Measurements from ENCODE around the gene TRIP6. TPM values are rescaled to one million over a fixed set of nuclear protein-coding genes. Genes with fewer than 3 reads are reported as not detected.
A peak's percentile ranks its signal among the peaks of the same experiment; 100 is the strongest.

Gene TRIP6
- total RNA-seq, 3 donors from 2014 or later (not counting 1 experiment from before 2014, with no cell fraction given), result 1.1 to 3.5 (median 1.5) TPM

GRCh38 chr7:100860702-100861615 is 6.2 kb upstream of the TRIP6 start:
- TF ChIP-seq CTCF (IDR thresholded peaks at IDR 0.05), result no peak
- WGBS (ENCODE audit: insufficient coverage), result 96% methylated on average over 18 of the region's 18 CpGs
- no peaks in the 10 kb centered on the region for H3K9me3 Mint-ChIP-seq
- Histone ChIP-seq H3K4me3 (ENCODE audit: low read length) (no peak overlapping the region), H3K27me3 (ENCODE audit: control insufficient read depth, insufficient read depth, low read length) (no peaks in the 10 kb centered on the region), H3K27ac (ENCODE audit: low read length) (no peak overlapping the region), H3K4me1 (ENCODE audit: control insufficient read depth, insufficient read depth, low read length) (peaks cover 6% of the 10 kb centered on the region), H3K36me3 (ENCODE audit: control insufficient read depth, insufficient read depth, low read length) (peaks cover 37% of the 10 kb centered on the region), H3K9me3 (ENCODE audit: control insufficient read depth, insufficient read depth, low read length) (no peaks in the 10 kb centered on the region)
- intact Hi-C loops (cut with micrococcal nuclease), result no loop called here
- DNase-seq (no peak), ATAC-seq (no peak)
- peaks cover 0 to 4% of the 10 kb centered on the region in 2 donors for H3K4me1 Mint-ChIP-seq
- H3K36me3 Mint-ChIP-seq, result no peaks in the 10 kb centered on the region
- no peak overlapping the region for H3K4me3 Mint-ChIP-seq
- H3K27me3 Mint-ChIP-seq (ENCODE audit: low read depth in 2 of 2), result no peaks in the 10 kb centered on the region
- no peak overlapping the region for H3K27ac Mint-ChIP-seq

DNA sequence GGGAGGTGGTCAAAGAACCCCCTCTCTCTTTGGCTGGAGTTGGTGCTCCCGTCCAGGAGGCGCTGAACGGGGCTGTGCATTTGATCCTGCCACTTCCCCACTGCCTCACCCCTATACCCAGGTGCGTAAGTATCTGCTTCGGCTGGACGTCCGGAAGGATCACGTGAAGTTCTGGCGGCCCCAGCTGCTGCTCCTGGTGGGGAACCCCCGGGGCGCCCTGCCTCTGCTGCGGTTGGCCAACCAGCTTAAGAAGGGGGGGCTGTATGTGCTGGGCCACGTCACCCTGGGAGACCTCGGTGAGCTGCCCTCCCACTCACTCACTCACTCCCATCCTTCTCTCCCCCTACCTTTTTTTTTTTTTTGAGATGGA is 5.6 kb upstream of the TRIP6 start:
- Mint-ChIP-seq H3K4me3 (no peak overlapping the region), H3K4me1 (peaks cover 0 to 8% of the 10 kb centered on the region in 2 donors), H3K27me3 (ENCODE audit: low read depth in 2 of 2) (peaks cover 0 to 3% of the 10 kb centered on the region in 2 donors), H3K36me3 (no peaks in the 10 kb centered on the region), H3K9me3 (no peaks in the 10 kb centered on the region), H3K27ac (no peak overlapping the region)
- TF ChIP-seq CTCF (IDR thresholded peaks at IDR 0.05), result no peak
- DNase-seq, result peak in 1 of 2 donors; percentile 2
- peaks cover 37% of the 10 kb centered on the region for H3K36me3 ChIP-seq (ENCODE audit: control insufficient read depth, insufficient read depth, low read length)
- intact Hi-C loops (cut with micrococcal nuclease), result no loop called here
- H3K4me3 ChIP-seq (ENCODE audit: low read length), result no peak overlapping the region
- 96% methylated on average over 14 of the region's 14 CpGs for WGBS (ENCODE audit: insufficient coverage)
- H3K4me1 ChIP-seq (ENCODE audit: control insufficient read depth, insufficient read depth, low read length), result peaks cover 10% of the 10 kb centered on the region
- H3K27ac ChIP-seq (ENCODE audit: low read length), result no peak overlapping the region
- H3K27me3 ChIP-seq (ENCODE audit: control insufficient read depth, insufficient read depth, low read length), result no peaks in the 10 kb centered on the region
- H3K9me3 ChIP-seq (ENCODE audit: control insufficient read depth, insufficient read depth, low read length), result no peaks in the 10 kb centered on the region
- no peak for ATAC-seq

- peaks cover 32% of the 10 kb centered on the region for H3K36me3 ChIP-seq (ENCODE audit: control insufficient read depth, insufficient read depth, low read length)
Measured at GRCh38 chr7:100863406-100863950, 3.7 kb upstream of the TRIP6 start.

More at GRCh38 chr7:100863406-100863950, 3.7 kb upstream of the TRIP6 start:
- ATAC-seq (no peak), DNase-seq (no peak)
- peaks cover 20% of the 10 kb centered on the region for H3K4me1 ChIP-seq (ENCODE audit: control insufficient read depth, insufficient read depth, low read length)
- Mint-ChIP-seq H3K36me3 (no peaks in the 10 kb centered on the region), H3K9me3 (no peaks in the 10 kb centered on the region), H3K4me1 (peaks cover 0 to 11% of the 10 kb centered on the region in 2 donors), H3K27ac (no peak overlapping the region), H3K4me3 (no peak overlapping the region), H3K27me3 (ENCODE audit: low read depth in 2 of 2) (peaks cover 0 to 9% of the 10 kb centered on the region in 2 donors)
- no peak for TF ChIP-seq CTCF (IDR thresholded peaks at IDR 0.05)
- H3K9me3 ChIP-seq (ENCODE audit: control insufficient read depth, insufficient read depth, low read length), result no peaks in the 10 kb centered on the region
- intact Hi-C loops (cut with micrococcal nuclease), result no loop called here
- H3K27me3 ChIP-seq (ENCODE audit: control insufficient read depth, insufficient read depth, low read length), result peaks cover 9% of the 10 kb centered on the region
- H3K27ac ChIP-seq (ENCODE audit: low read length), result no peak overlapping the region
- 52% methylated on average over 10 of the region's 10 CpGs for WGBS (ENCODE audit: insufficient coverage)
- H3K4me3 ChIP-seq (ENCODE audit: low read length), result no peak overlapping the region
